Endothelial cell (in vitro differentiated cells): ENCODE results near the gene PXDN. TPM values are rescaled to one million over a fixed set of nuclear protein-coding genes. Genes with fewer than 3 reads are reported as not detected.

Experiments used
- DNase-seq: peaks from one replicate; pipeline ENCODE4 v3.0.0; 2021; ENCODE audit warnings: low spot score
- H3K27ac Mint-ChIP-seq: one replicate; pipeline ENCODE4 v1.8.0; 2021; ENCODE audit warnings: mixed read lengths, inconsistent platforms; ENCODE audit not compliant: unreplicated experiment
- H3K27me3 Mint-ChIP-seq: one replicate; pipeline ENCODE4 v1.8.0; 2021; ENCODE audit warnings: mild to moderate bottlenecking, moderate library complexity, mixed read lengths, inconsistent platforms; ENCODE audit not compliant: unreplicated experiment
- H3K36me3 Mint-ChIP-seq: one replicate; pipeline ENCODE4 v1.8.0; 2021; ENCODE audit warnings: mild to moderate bottlenecking, low read depth, mixed read lengths, inconsistent platforms; ENCODE audit not compliant: unreplicated experiment
- H3K4me1 Mint-ChIP-seq: one replicate; pipeline ENCODE4 v1.8.0; 2021; ENCODE audit warnings: mild to moderate bottlenecking, mixed read lengths, inconsistent platforms; ENCODE audit not compliant: unreplicated experiment
- H3K4me3 Mint-ChIP-seq: one replicate; pipeline ENCODE4 v1.8.0; 2021; ENCODE audit warnings: mild to moderate bottlenecking, mixed read lengths, inconsistent platforms; ENCODE audit not compliant: unreplicated experiment
- H3K9me3 Mint-ChIP-seq: one replicate; pipeline ENCODE4 v1.8.0; 2021; ENCODE audit warnings: mixed read lengths, inconsistent platforms; ENCODE audit not compliant: unreplicated experiment
- total RNA-seq: library from RNA; stranded (reverse); fragmentation: NEBNext Ultra II Directional; extraction: Animal tissue kit (Norgen Biotek cat#: 25700); gene quantifications from one replicate; pipeline ENCODE4 v1.2.1, GENCODE V29; 2021; ENCODE audit not compliant: unreplicated experiment
- TF ChIP-seq, protein P1 (sequence below): fragments of 200-600 bp; sonication (generic); IDR thresholded peaks from one replicate; pipeline ENCODE4 v1.5.0; 2021; ENCODE audit warnings: antibody characterized with exemption; ENCODE audit not compliant: unreplicated experiment

PXDN gene
- total RNA-seq, 1 donor from 2014 or later: 521 TPM

DNA sequence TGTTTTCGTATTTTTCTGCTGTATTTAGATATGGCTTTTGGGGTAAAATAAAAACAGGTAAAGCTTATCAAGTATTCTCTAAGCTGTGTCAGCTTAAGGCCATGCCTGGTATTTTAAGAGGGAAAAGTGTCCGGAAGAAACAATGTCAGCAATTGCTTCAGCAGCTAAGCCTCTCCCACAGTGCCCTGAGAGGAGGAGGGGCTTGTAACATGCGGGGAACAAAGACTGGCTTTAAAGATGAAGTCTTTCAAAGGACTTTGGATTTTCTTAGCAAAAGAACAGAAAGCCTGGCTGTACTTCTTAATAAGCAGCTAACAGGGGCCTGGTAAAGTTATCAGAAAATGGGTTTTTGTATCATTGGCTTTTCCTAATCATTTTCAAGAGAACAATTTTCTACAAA, 102.8 kb downstream of the PXDN start:
- H3K27ac Mint-ChIP-seq: peak overlapping the region; percentile 42
- TF ChIP-seq, protein P1, sequence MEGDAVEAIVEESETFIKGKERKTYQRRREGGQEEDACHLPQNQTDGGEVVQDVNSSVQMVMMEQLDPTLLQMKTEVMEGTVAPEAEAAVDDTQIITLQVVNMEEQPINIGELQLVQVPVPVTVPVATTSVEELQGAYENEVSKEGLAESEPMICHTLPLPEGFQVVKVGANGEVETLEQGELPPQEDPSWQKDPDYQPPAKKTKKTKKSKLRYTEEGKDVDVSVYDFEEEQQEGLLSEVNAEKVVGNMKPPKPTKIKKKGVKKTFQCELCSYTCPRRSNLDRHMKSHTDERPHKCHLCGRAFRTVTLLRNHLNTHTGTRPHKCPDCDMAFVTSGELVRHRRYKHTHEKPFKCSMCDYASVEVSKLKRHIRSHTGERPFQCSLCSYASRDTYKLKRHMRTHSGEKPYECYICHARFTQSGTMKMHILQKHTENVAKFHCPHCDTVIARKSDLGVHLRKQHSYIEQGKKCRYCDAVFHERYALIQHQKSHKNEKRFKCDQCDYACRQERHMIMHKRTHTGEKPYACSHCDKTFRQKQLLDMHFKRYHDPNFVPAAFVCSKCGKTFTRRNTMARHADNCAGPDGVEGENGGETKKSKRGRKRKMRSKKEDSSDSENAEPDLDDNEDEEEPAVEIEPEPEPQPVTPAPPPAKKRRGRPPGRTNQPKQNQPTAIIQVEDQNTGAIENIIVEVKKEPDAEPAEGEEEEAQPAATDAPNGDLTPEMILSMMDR: no peak
- H3K27me3 Mint-ChIP-seq: peaks cover 10% of the 10 kb centered on the region
- H3K9me3 Mint-ChIP-seq: no peaks in the 10 kb centered on the region
- DNase-seq: no peak
- H3K4me3 Mint-ChIP-seq: peak overlapping the region; percentile 49
- peaks cover 39% of the 10 kb centered on the region for H3K36me3 Mint-ChIP-seq
- H3K4me1 Mint-ChIP-seq: peaks cover 9% of the 10 kb centered on the region

GRCh38 chr2:1640301-1641135, 103.8 kb downstream of the PXDN start:
- H3K4me1 Mint-ChIP-seq: peaks cover 5% of the 10 kb centered on the region
- peaks cover 8% of the 10 kb centered on the region for H3K27me3 Mint-ChIP-seq
- no peak overlapping the region for H3K27ac Mint-ChIP-seq
- peaks cover 42% of the 10 kb centered on the region for H3K36me3 Mint-ChIP-seq
- H3K4me3 Mint-ChIP-seq: no peak overlapping the region
- DNase-seq: no peak
- TF ChIP-seq, protein P1: no peak
- no peaks in the 10 kb centered on the region for H3K9me3 Mint-ChIP-seq

DNA sequence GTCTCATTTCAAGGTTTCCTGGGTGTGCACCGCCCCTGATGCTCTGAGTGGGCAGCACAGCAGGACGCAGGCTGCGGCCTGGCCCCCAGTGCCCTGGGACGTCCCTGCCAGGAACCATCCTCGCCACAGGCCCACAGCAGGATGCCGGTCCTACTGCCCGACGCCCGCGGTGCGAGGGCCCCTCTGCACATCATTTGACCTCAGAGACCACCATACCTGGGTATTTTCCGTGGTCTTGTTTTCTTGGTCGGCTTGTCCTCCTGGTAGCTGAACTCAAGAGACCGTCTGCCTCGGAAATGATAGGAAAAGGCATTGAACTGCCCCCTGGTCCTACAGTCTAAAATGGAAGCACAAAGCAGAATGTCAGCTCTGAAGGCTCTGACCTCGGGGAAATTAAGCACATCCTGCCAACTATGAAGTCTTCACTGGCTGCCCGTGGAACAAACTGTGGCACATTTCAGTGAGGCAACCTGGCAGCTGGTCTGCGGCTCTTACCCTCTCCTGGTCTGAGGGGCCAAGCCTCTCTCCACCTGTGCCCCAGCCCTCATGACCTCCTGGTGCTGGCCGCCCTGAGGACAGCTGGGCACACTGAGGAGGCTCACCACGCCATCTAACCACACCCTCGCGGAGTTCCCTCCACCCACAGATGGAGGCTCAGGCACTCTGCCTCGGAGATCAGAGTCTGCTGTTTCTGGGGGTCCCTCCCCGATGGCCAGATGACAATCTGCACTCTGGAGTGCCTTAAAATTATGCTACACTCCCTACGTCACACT, 105.0 kb downstream of the PXDN start:
- Mint-ChIP-seq H3K27me3 (peaks cover 9% of the 10 kb centered on the region), H3K4me1 (peaks cover 5% of the 10 kb centered on the region), H3K36me3 (peaks cover 48% of the 10 kb centered on the region), H3K4me3 (peak overlapping the region; percentile 59), H3K9me3 (no peaks in the 10 kb centered on the region), H3K27ac (no peak overlapping the region)
- TF ChIP-seq, protein P1: no peak
- DNase-seq: no peak

DNA sequence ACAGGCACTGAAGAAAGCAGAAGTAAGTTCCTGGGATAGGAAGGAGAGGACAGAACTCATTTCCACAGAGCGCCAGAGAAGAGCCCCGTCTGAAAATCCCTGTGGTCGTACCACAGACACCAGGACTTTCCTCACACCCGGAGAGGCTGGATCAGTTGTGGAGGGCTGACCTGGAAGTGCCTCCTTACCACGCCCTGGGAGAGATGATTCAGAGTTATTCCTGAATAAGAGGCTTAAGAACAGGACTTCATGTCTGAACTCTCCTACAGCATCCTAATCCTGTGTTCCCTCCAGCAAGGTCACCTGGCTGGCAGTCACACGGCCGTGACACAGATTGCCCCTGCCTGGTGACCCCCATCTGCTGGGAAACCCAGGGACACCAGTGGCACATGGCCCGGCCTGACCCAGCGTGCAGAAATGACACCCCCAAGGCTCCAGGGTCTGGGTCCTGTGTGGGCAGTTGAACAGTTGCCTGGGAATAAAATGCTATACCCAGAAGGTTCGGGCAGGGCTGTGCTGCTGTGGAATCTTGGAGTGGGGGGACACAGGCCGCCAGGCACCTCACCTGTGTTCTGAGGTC, 105.9 kb downstream of the PXDN start:
- DNase-seq: no peak
- Mint-ChIP-seq H3K4me3 (peak overlapping the region; percentile 65), H3K36me3 (peaks cover 47% of the 10 kb centered on the region), H3K27me3 (peaks cover 10% of the 10 kb centered on the region), H3K4me1 (peaks cover 5% of the 10 kb centered on the region), H3K9me3 (no peaks in the 10 kb centered on the region), H3K27ac (no peak overlapping the region)
- TF ChIP-seq, protein P1: no peak
